ENCODE data around the gene BID. TPM values are rescaled to one million over a fixed set of nuclear protein-coding genes. Genes with fewer than 3 reads are reported as not detected.

The BID gene
- total and polyA plus RNA-seq, 2 of the 8 experiments (the other 6 are each of a cell fraction or from before 2014, with no cell fraction given) = 39.3 to 114 TPM

DNA sequence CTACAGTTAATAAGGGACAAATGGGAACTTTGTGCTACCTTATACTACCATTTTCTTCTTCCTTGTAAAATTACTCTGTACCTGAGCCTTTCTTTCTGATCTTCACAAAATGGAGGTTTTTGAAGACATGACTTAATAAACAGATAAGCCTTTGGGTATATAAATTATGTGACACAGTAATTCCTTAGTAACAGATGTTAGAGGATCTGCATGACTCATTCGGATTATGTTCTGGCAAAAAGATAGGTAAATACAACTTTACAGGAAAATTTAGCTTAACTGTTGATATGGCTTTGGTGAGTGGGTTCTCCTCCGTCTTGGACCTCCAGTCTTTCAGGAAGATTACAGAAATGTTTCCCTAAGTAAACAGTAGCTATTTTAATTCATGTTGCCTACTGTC, 61.8 kb downstream of the BID start (continued):
- TF ChIP-seq CTBP2 (IDR thresholded peaks at IDR 0.05; ENCODE audit: borderline replicate concordance, insufficient read depth, insufficient read length, low read length) = no peak
- TF ChIP-seq, protein P1, sequence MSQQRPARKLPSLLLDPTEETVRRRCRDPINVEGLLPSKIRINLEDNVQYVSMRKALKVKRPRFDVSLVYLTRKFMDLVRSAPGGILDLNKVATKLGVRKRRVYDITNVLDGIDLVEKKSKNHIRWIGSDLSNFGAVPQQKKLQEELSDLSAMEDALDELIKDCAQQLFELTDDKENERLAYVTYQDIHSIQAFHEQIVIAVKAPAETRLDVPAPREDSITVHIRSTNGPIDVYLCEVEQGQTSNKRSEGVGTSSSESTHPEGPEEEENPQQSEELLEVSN (IDR thresholded peaks at IDR 0.05) = no peak
- no peak for TF ChIP-seq ATF2 (IDR thresholded peaks at IDR 0.05; ENCODE audit: low read length)
- TF ChIP-seq GABPA (IDR thresholded peaks at IDR 0.05; ENCODE audit: borderline replicate concordance, insufficient read depth, low read length) = no peak
